Adrenal gland (tissue), 12 donors: ENCODE results near the gene BBS7. TPM values are rescaled to one million over a fixed set of nuclear protein-coding genes. Genes with fewer than 3 reads are reported as not detected.
A peak's percentile ranks its signal among the peaks of the same experiment; 100 is the strongest.

ENCODE experiments used
- DNase-seq, 7 donors: peaks; one replicate each; pipeline ENCODE4 v3.0.0-alpha.2; 2019 to 2020
- H3K27ac ChIP-seq, 5 donors: fragments of 200-600 bp; sonication (generic) in 4 of 5; 1 replicate in 3 of 5; 2 replicates in 2 of 5; pipeline versions ENCODE4 v1.5.1 to v1.8.0; 2016 to 2020; ENCODE audit warnings: mild to moderate bottlenecking in 1 of 5
- H3K27me3 ChIP-seq: fragments of 200-600 bp; 2 replicates; pipeline ENCODE4 v1.8.0; 2021
- H3K36me3 ChIP-seq, 2 donors: fragments of 200-600 bp; replicated peaks in 1 of 2; 1 replicate in 1 of 2; 2 replicates in 1 of 2; pipeline versions ENCODE4 v1.5.1 to v1.8.0; 2018 to 2022
- H3K4me1 ChIP-seq, 2 donors: fragments of 200-600 bp; replicated peaks in 1 of 2; 1 replicate in 1 of 2; 2 replicates in 1 of 2; pipeline versions ENCODE4 v1.5.1 to v1.8.0; 2018 to 2021
- H3K4me3 ChIP-seq, 4 donors: fragments of 200-600 bp; sonication (generic) in 3 of 4; one replicate each; pipeline ENCODE4 v1.5.1; 2016 to 2018
- H3K9me3 ChIP-seq, 3 donors: fragments of 200-600 bp; sonication (generic) in 1 of 3; replicated peaks in 1 of 3; 1 replicate in 2 of 3; 2 replicates in 1 of 3; pipeline versions ENCODE4 v1.5.1 to v1.8.0; 2016 to 2021
- POLR2A ChIP-seq, 2 donors: fragments of 450-650 bp; IDR thresholded peaks; one replicate each; pipeline ENCODE4 v1.6.1; 2017; ENCODE audit warnings: antibody characterized with exemption in 2 of 2, mild to moderate bottlenecking in 2 of 2, moderate library complexity in 1 of 2
- WGBS, 4 donors: extraction: QIAGEN DNeasy Blood & Tissue Kit in 2 of 4; methylation state at CpG; one replicate each; pipeline versions ENCODE4 v1.1.5 to v1.1.7; 2013 to 2017; 5-methylcytosine and 5-hydroxymethylcytosine counted together
- intact Hi-C, 2 donors: fragments of 100-400 bp; cut with DNase I; formaldehyde crosslinking; loops; one replicate each; pipeline versions ENCODE4 v1.14.1 to v1.15.0; 2022 to 2023
- polyA plus RNA-seq, 3 donors: library from polyadenylated mRNA; stranded (reverse); fragments of 200-250 nt in 2 of 3; fragments of 350-450 nt in 1 of 3; fragmentation: Illumina TruSeq in 1 of 3; extraction: RNeasy Lipid Tissue Mini Kit (QIAGEN cat#74804) in 1 of 3; gene quantifications; one replicate each; pipeline ENCODE4 v1.2.3, GENCODE V29; 2013 to 2014
- total RNA-seq, 9 donors: library from RNA; depleted of rRNA in 4 of 9; stranded (reverse); fragments of >200 nt in 4 of 9; fragments of 120-200 nt in 1 of 9; fragmentation: NEBNext Ultra II Directional in 1 of 9; extraction: Animal tissue kit (Norgen Biotek cat#: 25700) in 1 of 9; gene quantifications; one replicate each; pipeline versions ENCODE4 v1.1.0 to v1.2.4, GENCODE V29; 2013 to 2023
- TF ChIP-seq, protein P1 (sequence below), 6 experiments: fragments of 450-650 bp in 4 of 6; fragments of 200-600 bp in 2 of 6; sonication (generic) in 1 of 6; IDR thresholded peaks; 1 replicate in 5 of 6; 2 replicates in 1 of 6; pipeline versions ENCODE4 v1.5.1 to v1.8.0; 2016 to 2021; ENCODE audit warnings: antibody characterized with exemption in 6 of 6, mild to moderate bottlenecking in 2 of 6, moderate library complexity in 1 of 6
- donor health status: healthy with polysubstance abuse.
- donor health status: Bipolar disorder and iron deficiency.
- donor health status: DM: yes; HTN: yes; CAD: no.
- donor health status: DM: no; HTN: no; CAD: no.
- donor health status: DM: no; HTN: no; CAD: no.
- donor health status: DM: yes; HTN: yes; CAD: no.

BBS7 gene
- total and polyA plus RNA-seq, 12 donors = 5.7 to 36.3 (median 14.1) TPM

DNA sequence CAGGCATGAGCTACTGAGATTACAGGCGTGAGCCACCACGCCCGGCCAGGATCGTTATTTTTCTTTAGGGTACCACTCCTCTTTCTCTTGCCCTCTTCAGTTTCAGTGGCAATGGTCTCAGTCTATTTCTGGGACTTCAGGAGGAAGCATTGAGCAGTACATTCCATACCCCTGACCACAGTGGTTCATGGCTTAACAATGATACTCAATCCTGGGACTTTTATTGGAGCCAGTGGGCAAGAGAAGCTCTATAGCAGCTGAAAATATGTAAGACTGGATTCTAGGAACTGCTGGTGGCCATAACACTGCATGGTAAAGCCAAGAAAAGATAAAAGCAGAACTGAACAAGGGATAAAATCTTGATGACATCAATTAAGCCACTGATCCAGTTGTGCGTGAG, 40.8 kb downstream of the BBS7 start:
- 81 to 98% (median 92%) methylated on average over 3 to 5 of the region's 5 CpGs for WGBS, 4 donors

DNA sequence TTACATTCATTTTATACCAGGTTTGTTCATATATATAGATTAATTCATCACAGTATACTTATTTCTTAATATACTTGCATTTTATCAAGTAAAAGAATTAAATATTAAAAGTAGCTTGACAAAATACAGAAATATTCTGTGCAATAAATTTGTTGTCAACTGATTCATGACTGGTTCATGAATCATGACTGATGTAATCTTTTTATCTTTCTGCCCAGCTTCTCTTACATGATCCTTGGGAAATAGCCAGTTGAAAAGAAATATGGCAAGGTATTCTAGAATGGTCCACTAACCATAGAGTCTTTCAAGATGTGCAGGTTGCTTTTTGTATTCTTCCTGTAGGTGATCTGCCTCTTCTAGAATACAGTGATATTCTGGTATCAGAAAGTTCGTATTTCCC, 42.4 kb downstream of the BBS7 start:
- H3K4me1 ChIP-seq = peaks cover 0 to 8% of the 10 kb centered on the region in 2 donors
- 75 to 84% (median 76%) methylated on average over 1 of the region's 1 CpG for WGBS, 4 donors
- no peaks in the 10 kb centered on the region for H3K27me3 ChIP-seq
- intact Hi-C loops = no loop called here
- no peak for TF ChIP-seq POLR2A (IDR thresholded peaks at IDR 0.05)
- TF ChIP-seq, protein P1, sequence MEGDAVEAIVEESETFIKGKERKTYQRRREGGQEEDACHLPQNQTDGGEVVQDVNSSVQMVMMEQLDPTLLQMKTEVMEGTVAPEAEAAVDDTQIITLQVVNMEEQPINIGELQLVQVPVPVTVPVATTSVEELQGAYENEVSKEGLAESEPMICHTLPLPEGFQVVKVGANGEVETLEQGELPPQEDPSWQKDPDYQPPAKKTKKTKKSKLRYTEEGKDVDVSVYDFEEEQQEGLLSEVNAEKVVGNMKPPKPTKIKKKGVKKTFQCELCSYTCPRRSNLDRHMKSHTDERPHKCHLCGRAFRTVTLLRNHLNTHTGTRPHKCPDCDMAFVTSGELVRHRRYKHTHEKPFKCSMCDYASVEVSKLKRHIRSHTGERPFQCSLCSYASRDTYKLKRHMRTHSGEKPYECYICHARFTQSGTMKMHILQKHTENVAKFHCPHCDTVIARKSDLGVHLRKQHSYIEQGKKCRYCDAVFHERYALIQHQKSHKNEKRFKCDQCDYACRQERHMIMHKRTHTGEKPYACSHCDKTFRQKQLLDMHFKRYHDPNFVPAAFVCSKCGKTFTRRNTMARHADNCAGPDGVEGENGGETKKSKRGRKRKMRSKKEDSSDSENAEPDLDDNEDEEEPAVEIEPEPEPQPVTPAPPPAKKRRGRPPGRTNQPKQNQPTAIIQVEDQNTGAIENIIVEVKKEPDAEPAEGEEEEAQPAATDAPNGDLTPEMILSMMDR (IDR thresholded peaks at IDR 0.05) = no peak
- peaks cover 0 to 8% of the 10 kb centered on the region in 2 donors for H3K36me3 ChIP-seq
- H3K27ac ChIP-seq = peak overlapping the region in 1 of 5 donors; percentile 18
- DNase-seq = no peak
- H3K4me3 ChIP-seq = no peak overlapping the region
- H3K9me3 ChIP-seq = no peaks in the 10 kb centered on the region

More for the DNA sequence above, 40.8 kb downstream of the BBS7 start:
- H3K4me3 ChIP-seq = no peak overlapping the region
- TF ChIP-seq, protein P1 (IDR thresholded peaks at IDR 0.05) = no peak
- no peak for TF ChIP-seq POLR2A (IDR thresholded peaks at IDR 0.05)
- no peaks in the 10 kb centered on the region for H3K4me1 ChIP-seq
- intact Hi-C loops = no loop called here
- H3K9me3 ChIP-seq = no peaks in the 10 kb centered on the region
- H3K27ac ChIP-seq = no peak overlapping the region
- peaks cover 0 to 8% of the 10 kb centered on the region in 2 donors for H3K36me3 ChIP-seq
- DNase-seq = no peak
- H3K27me3 ChIP-seq = no peaks in the 10 kb centered on the region

DNA sequence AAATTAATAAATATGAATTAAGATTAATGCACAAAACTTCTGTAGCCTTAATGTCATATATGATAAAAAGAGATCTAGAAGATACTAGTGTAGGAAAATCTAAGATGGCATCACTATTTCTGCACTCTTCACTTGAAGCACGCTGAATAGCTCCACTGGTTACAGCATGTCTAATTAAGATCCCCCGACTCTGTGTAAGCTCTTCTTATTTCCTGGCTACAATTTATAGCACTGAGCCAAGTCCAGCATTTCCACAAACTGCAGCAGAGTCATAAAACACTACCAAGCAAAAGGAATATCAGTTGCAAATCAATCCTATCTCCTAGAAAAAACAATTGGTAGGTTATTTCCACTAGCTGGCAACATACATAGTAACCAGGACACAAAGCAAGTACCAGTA, 45.3 kb downstream of the BBS7 start:
- H3K27ac ChIP-seq = no peak overlapping the region
- 43 to 60% (median 53%) methylated on average over 2 of the region's 2 CpGs for WGBS, 4 donors
- TF ChIP-seq POLR2A (IDR thresholded peaks at IDR 0.05) = no peak
- TF ChIP-seq, protein P1 (IDR thresholded peaks at IDR 0.05) = no peak

DNA sequence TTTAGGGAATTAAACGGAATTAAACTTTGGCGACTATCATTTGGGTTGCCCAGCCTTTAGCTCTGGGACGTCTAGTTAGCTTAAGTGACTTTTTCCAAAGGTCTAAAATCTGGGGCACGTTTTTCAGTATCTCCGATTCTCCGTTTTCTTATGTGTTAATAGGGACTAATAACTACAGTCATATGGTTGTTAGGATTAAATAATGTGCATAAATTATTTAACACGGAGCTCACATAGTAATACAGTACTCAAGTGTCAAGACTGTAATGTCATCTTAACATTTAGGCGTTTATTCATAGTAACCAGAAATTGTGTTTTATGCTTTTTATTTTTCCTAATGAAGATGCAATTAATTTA, 46.1 kb downstream of the BBS7 start:
- Histone ChIP-seq H3K36me3 (no peaks in the 10 kb centered on the region), H3K27ac (peak overlapping the region in 3 of 5 donors; percentile 58 to 75 (median 68)), H3K9me3 (no peaks in the 10 kb centered on the region), H3K4me1 (peaks cover 0 to 14% of the 10 kb centered on the region in 2 donors), H3K27me3 (no peaks in the 10 kb centered on the region), H3K4me3 (peak overlapping the region; percentile 5 to 62 (median 32))
- TF ChIP-seq, protein P1 (IDR thresholded peaks at IDR 0.05) = no peak
- no peak for TF ChIP-seq POLR2A (IDR thresholded peaks at IDR 0.05)
- DNase-seq = no peak
- intact Hi-C loops = no loop called here
- 3 to 5% (median 4%) methylated on average over 8 of the region's 8 CpGs for WGBS, 4 donors

More for the DNA sequence above, 45.3 kb downstream of the BBS7 start:
- no peaks in the 10 kb centered on the region for H3K27me3 ChIP-seq
- H3K36me3 ChIP-seq = no peaks in the 10 kb centered on the region
- H3K9me3 ChIP-seq = no peaks in the 10 kb centered on the region
- DNase-seq = no peak
- H3K4me3 ChIP-seq = no peak overlapping the region
- H3K4me1 ChIP-seq = peaks cover 0 to 14% of the 10 kb centered on the region in 2 donors
- intact Hi-C loops = no loop called here
